Loucy (cell line): Measurements from ENCODE around the gene EIPR1.

Experiments
- CTCF ChIP-seq: fragments of 200-600 bp; sonication (generic); conservative IDR thresholded peaks from 2 replicates; pipeline ENCODE4 v1.5.1; 2014; ENCODE audit warnings: mild to moderate bottlenecking, antibody characterized with exemption, low read length
- EZH2phosphoT487 ChIP-seq: fragments of 200-600 bp; IDR thresholded peaks from 2 replicates; pipeline ENCODE4 v1.6.1; 2018; ENCODE audit warnings: antibody characterized with exemption, mild to moderate bottlenecking, moderate library complexity, borderline replicate concordance

GRCh38 chr2:3414133-3414860, 36.7 kb upstream of the EIPR1 start:
- TF ChIP-seq CTCF (no peak), EZH2phosphoT487 (no peak)
